SK-N-SH treated with all-trans-retinoic acid at 6 μM for 48 hours (cell line): ENCODE measurements around the gene RBKS.

Source experiments
- ATAC-seq: fragments of 200-7000 bp; cut with Tn5 transposase; 3 replicates; pipeline ENCODE4 v1.9.1; 2020; ENCODE audit warnings: mild to moderate bottlenecking, moderate library complexity
- BACH2 ChIP-seq: fragments of 250-450 bp; sonication (Bioruptor Pico); IDR thresholded peaks from 2 replicates; pipeline ENCODE4 v1.9.0; 2021; ENCODE audit warnings: mild to moderate bottlenecking, borderline replicate concordance
- CSDC2 ChIP-seq: fragments of 250-450 bp; sonication (Bioruptor Pico); IDR thresholded peaks from 2 replicates; pipeline ENCODE4 v1.5.0; 2020; ENCODE audit warnings: mild to moderate bottlenecking, moderate library complexity
- ESRRG ChIP-seq: fragments of 250-450 bp; sonication (Bioruptor Pico); IDR thresholded peaks from 2 replicates; pipeline ENCODE4 v1.6.1; 2021; ENCODE audit warnings: mild to moderate bottlenecking
- GLIS3 ChIP-seq: fragments of 250-450 bp; sonication (Bioruptor Pico); IDR thresholded peaks from 2 replicates; pipeline ENCODE4 v1.5.0; 2020; ENCODE audit warnings: mild to moderate bottlenecking, moderate library complexity
- ISL1 ChIP-seq: fragments of 250-450 bp; sonication (Bioruptor Pico); IDR thresholded peaks from 2 replicates; pipeline ENCODE4 v2.1.2; 2022; ENCODE audit warnings: mild to moderate bottlenecking, moderate library complexity
- OSR1 ChIP-seq: fragments of 250-450 bp; sonication (Bioruptor Pico); IDR thresholded peaks from 2 replicates; pipeline ENCODE4 v1.8.0; 2022; ENCODE audit warnings: moderate library complexity, mild to moderate bottlenecking, inconsistent platforms
- POU6F1 ChIP-seq: fragments of 250-450 bp; sonication (Bioruptor Pico); IDR thresholded peaks from 2 replicates; pipeline ENCODE4 v1.8.0; 2021; ENCODE audit warnings: low read depth, mild to moderate bottlenecking, moderate library complexity, borderline replicate concordance
- PPARA ChIP-seq: fragments of 250-450 bp; sonication (Bioruptor Pico); IDR thresholded peaks from 2 replicates; pipeline ENCODE4 v1.5.0; 2020; ENCODE audit warnings: mild to moderate bottlenecking, borderline replicate concordance
- SNAI2 ChIP-seq: fragments of 250-450 bp; sonication (Bioruptor Pico); IDR thresholded peaks from 2 replicates; pipeline ENCODE4 v1.5.0; 2020; ENCODE audit warnings: mild to moderate bottlenecking, moderate library complexity
- TCF4 ChIP-seq: fragments of 250-450 bp; sonication (Bioruptor Pico); IDR thresholded peaks from 2 replicates; pipeline ENCODE4 v1.8.0; 2021; ENCODE audit warnings: mild to moderate bottlenecking, moderate library complexity, borderline replicate concordance
- TOX ChIP-seq: fragments of 250-450 bp; sonication (Bioruptor Pico); IDR thresholded peaks from 2 replicates; pipeline ENCODE4 v1.8.0; 2021; ENCODE audit warnings: mild to moderate bottlenecking, moderate library complexity, borderline replicate concordance
- TSHZ2 ChIP-seq: fragments of 250-450 bp; sonication (Bioruptor Pico); IDR thresholded peaks from 2 replicates; pipeline ENCODE4 v1.5.0; 2020; ENCODE audit warnings: mild to moderate bottlenecking, moderate library complexity
- ZFP3 ChIP-seq: fragments of 250-450 bp; sonication (Bioruptor Pico); IDR thresholded peaks from 2 replicates; pipeline ENCODE4 v1.5.0; 2020; ENCODE audit warnings: mild to moderate bottlenecking, moderate library complexity
- ZFP30 ChIP-seq: fragments of 450-650 bp; formaldehyde crosslinking; IDR thresholded peaks from 2 replicates; pipeline ENCODE4 v1.5.0; 2022; ENCODE audit warnings: mild to moderate bottlenecking, moderate library complexity
- ZNF70 ChIP-seq: fragments of 450-650 bp; formaldehyde crosslinking; IDR thresholded peaks from 2 replicates; pipeline ENCODE4 v1.5.0; 2020; ENCODE audit warnings: mild to moderate bottlenecking, moderate library complexity
- ZNF8 ChIP-seq: fragments of 450-650 bp; formaldehyde crosslinking; IDR thresholded peaks from 2 replicates; pipeline ENCODE4 v1.5.0; 2020; ENCODE audit warnings: mild to moderate bottlenecking, moderate library complexity
- TF ChIP-seq, protein P1 (sequence below): fragments of 250-450 bp; sonication (Bioruptor Pico); IDR thresholded peaks from 2 replicates; pipeline ENCODE4 v1.8.0; 2020; ENCODE audit warnings: mild to moderate bottlenecking, moderate library complexity, borderline replicate concordance

The RBKS gene

GRCh38 chr2:27756091-27756490 lies 134.1 kb downstream of the RBKS start:
- TF ChIP-seq CSDC2 (CRISPR knock-in tag) (no peak), GLIS3 (no peak), POU6F1 (no peak), ZNF8 (CRISPR knock-in tag) (no peak), TSHZ2 (CRISPR knock-in tag) (no peak), PPARA (CRISPR knock-in tag) (no peak), SNAI2 (no peak), ZFP3 (CRISPR knock-in tag) (no peak), TOX (CRISPR knock-in tag) (no peak), OSR1 (CRISPR knock-in tag) (no peak), TCF4 (no peak), BACH2 (CRISPR knock-in tag) (no peak)
- ATAC-seq = no peak

DNA sequence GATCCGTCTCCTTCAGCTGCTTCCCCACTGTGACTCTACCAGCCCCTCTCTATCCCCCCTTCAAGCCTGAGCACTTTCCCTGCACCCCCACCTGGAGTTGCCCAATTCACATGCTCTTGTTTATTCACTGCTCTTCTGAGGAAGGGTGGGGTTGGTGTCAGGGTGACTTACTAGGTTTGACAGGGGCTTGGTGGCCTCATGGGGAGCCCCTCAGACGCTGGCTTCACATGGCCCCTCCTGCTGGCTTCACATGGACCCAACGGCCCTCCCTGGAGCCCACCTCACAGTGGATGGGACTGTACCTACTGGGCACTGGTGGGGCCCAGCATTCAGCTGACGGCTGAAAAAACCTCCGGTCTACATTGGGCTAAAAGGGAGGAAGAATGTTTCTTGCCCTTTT lies 135.4 kb downstream of the RBKS start:
- ATAC-seq = no peak
- TF ChIP-seq ISL1 (CRISPR knock-in tag) = no peak
- no peak for TF ChIP-seq TCF4
- TF ChIP-seq, protein P1, sequence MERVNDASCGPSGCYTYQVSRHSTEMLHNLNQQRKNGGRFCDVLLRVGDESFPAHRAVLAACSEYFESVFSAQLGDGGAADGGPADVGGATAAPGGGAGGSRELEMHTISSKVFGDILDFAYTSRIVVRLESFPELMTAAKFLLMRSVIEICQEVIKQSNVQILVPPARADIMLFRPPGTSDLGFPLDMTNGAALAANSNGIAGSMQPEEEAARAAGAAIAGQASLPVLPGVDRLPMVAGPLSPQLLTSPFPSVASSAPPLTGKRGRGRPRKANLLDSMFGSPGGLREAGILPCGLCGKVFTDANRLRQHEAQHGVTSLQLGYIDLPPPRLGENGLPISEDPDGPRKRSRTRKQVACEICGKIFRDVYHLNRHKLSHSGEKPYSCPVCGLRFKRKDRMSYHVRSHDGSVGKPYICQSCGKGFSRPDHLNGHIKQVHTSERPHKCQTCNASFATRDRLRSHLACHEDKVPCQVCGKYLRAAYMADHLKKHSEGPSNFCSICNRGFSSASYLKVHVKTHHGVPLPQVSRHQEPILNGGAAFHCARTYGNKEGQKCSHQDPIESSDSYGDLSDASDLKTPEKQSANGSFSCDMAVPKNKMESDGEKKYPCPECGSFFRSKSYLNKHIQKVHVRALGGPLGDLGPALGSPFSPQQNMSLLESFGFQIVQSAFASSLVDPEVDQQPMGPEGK (CRISPR knock-in tag) = no peak
- no peak for TF ChIP-seq ZFP30 (CRISPR knock-in tag)
- no peak for TF ChIP-seq ZNF70 (CRISPR knock-in tag)
- TF ChIP-seq CSDC2 (CRISPR knock-in tag) = no peak
- TF ChIP-seq ESRRG = no peak
- no peak for TF ChIP-seq ZFP3 (CRISPR knock-in tag)
- no peak for TF ChIP-seq TSHZ2 (CRISPR knock-in tag)

- peak; percentile 100 for ATAC-seq
- peak; percentile 36; the same call in 1 of the 2 replicates for TF ChIP-seq ZNF70 (CRISPR knock-in tag)
- TF ChIP-seq, protein P1 (CRISPR knock-in tag) = no peak
- peak; percentile 84; the same call in 1 of the 2 replicates for TF ChIP-seq POU6F1
- 0 out of 2 replicates have a peak, but pooled peaks have one; percentile 16 for TF ChIP-seq TSHZ2 (CRISPR knock-in tag)
- 0 out of 2 replicates have a peak, but pooled peaks have one; percentile 13 for TF ChIP-seq ZFP3 (CRISPR knock-in tag)
Measured at GRCh38 chr2:27754138-27754588, 136.0 kb downstream of the RBKS start.
